8988T (cell line): ENCODE measurements around the gene LRP1B.

ENCODE experiments used
- DNase-seq: peaks from one replicate; pipeline ENCODE4 v3.0.0; 2011

The LRP1B gene

GRCh38 chr2:141062443-141062842, 1068.4 kb downstream of the LRP1B start:
- no peak for DNase-seq

GRCh38 chr2:141062031-141062430, 1068.8 kb downstream of the LRP1B start:
- no peak for DNase-seq

GRCh38 chr2:141058556-141058955, 1072.3 kb downstream of the LRP1B start:
- no peak for DNase-seq

GRCh38 chr2:141055531-141055930, 1075.3 kb downstream of the LRP1B start:
- DNase-seq, result no peak

GRCh38 chr2:141048951-141049350, 1081.9 kb downstream of the LRP1B start:
- no peak for DNase-seq

GRCh38 chr2:141041281-141041680, 1089.5 kb downstream of the LRP1B start:
- DNase-seq, result no peak

GRCh38 chr2:141038341-141038740, 1092.5 kb downstream of the LRP1B start:
- DNase-seq, result no peak

GRCh38 chr2:141037361-141037760, 1093.5 kb downstream of the LRP1B start:
- no peak for DNase-seq

- DNase-seq, result no peak
These were observed 1094.9 kb downstream of the LRP1B start for GRCh38 chr2:141035846-141036420.

GRCh38 chr2:141029428-141030078, 1101.3 kb downstream of the LRP1B start:
- DNase-seq, result no peak

- no peak for DNase-seq
These were observed 1103.6 kb downstream of the LRP1B start for GRCh38 chr2:141027221-141027620.

- no peak for DNase-seq
These were observed 1109.2 kb downstream of the LRP1B start for GRCh38 chr2:141021611-141022010.

- DNase-seq, result no peak
These were observed 1109.7 kb downstream of the LRP1B start for GRCh38 chr2:141021109-141021508.

GRCh38 chr2:141020346-141020745, 1110.5 kb downstream of the LRP1B start:
- no peak for DNase-seq

GRCh38 chr2:141015341-141016047, 1115.3 kb downstream of the LRP1B start:
- no peak for DNase-seq

GRCh38 chr2:141003967-141004657, 1126.7 kb downstream of the LRP1B start:
- no peak for DNase-seq

GRCh38 chr2:141001750-141002149, 1129.1 kb downstream of the LRP1B start:
- DNase-seq, result no peak

- DNase-seq, result no peak
These were observed 1132.2 kb downstream of the LRP1B start for GRCh38 chr2:140998577-140998976.

GRCh38 chr2:140998017-140998416, 1132.8 kb downstream of the LRP1B start:
- no peak for DNase-seq

GRCh38 chr2:140994856-140995255, 1136.0 kb downstream of the LRP1B start:
- no peak for DNase-seq

- no peak for DNase-seq
These were observed 1140.4 kb downstream of the LRP1B start for GRCh38 chr2:140990416-140990815.

- no peak for DNase-seq
These were observed 1142.2 kb downstream of the LRP1B start for GRCh38 chr2:140988597-140988996.

- no peak for DNase-seq
These were observed 1144.4 kb downstream of the LRP1B start for GRCh38 chr2:140986456-140986855.

GRCh38 chr2:140975237-140975636, 1155.6 kb downstream of the LRP1B start:
- no peak for DNase-seq
